ENCODE measurements around the gene RFNG.

RFNG gene

GRCh38 chr17:82077617-82078358 is 26.2 kb upstream of the RFNG start:
- DNase-seq (ENCODE audit: low read depth): no peak

GRCh38 chr17:82076785-82077591 is 25.4 kb upstream of the RFNG start:
- DNase-seq (ENCODE audit: low read depth): no peak

GRCh38 chr17:82076018-82076784 is 24.6 kb upstream of the RFNG start:
- no peak for DNase-seq (ENCODE audit: low read depth)

GRCh38 chr17:82073446-82073845 is 21.8 kb upstream of the RFNG start:
- DNase-seq (ENCODE audit: low read depth): no peak

GRCh38 chr17:82072827-82073226 is 21.2 kb upstream of the RFNG start:
- no peak for DNase-seq (ENCODE audit: low read depth)

GRCh38 chr17:82070611-82071010 is 19.0 kb upstream of the RFNG start:
- DNase-seq (ENCODE audit: low read depth): no peak

- no peak for DNase-seq (ENCODE audit: low read depth)
Observed at GRCh38 chr17:82065638-82066303, 14.2 kb upstream of the RFNG start, which contains the start of gene DUS1L. Gene DUS1L (minus strand): TSS chr17:82065804. CDS start chr17:82065059, 745 bp downstream.

- no peak for DNase-seq (ENCODE audit: low read depth)
Observed at GRCh38 chr17:82065193-82065637, 13.6 kb upstream of the RFNG start.

GRCh38 chr17:82064433-82065192 is 13.0 kb upstream of the RFNG start:
- DNase-seq (ENCODE audit: low read depth): no peak

GRCh38 chr17:82063424-82064415 is 12.1 kb upstream of the RFNG start:
- no peak for DNase-seq (ENCODE audit: low read depth)

- DNase-seq (ENCODE audit: low read depth): no peak
Observed at GRCh38 chr17:82062984-82063368, 11.4 kb upstream of the RFNG start.

- no peak for DNase-seq (ENCODE audit: low read depth)
Observed at GRCh38 chr17:82062076-82062983, 10.7 kb upstream of the RFNG start.

- no peak for DNase-seq (ENCODE audit: low read depth)
Observed at GRCh38 chr17:82061047-82061925, 9.7 kb upstream of the RFNG start.

GRCh38 chr17:82060614-82061013 is 9.0 kb upstream of the RFNG start:
- DNase-seq (ENCODE audit: low read depth): no peak

GRCh38 chr17:82060001-82060380 is 8.4 kb upstream of the RFNG start:
- DNase-seq (ENCODE audit: low read depth): no peak

GRCh38 chr17:82059272-82060000 is 7.8 kb upstream of the RFNG start:
- DNase-seq (ENCODE audit: low read depth): no peak

GRCh38 chr17:82058855-82059249 is 7.2 kb upstream of the RFNG start:
- DNase-seq (ENCODE audit: low read depth): no peak

Measured in fibroblast of the conjunctiva (primary cell).